Progenitor cell of endocrine pancreas (in vitro differentiated cells): ENCODE results near the gene ARL6IP6. TPM values are rescaled to one million over a fixed set of nuclear protein-coding genes. Genes with fewer than 3 reads are reported as not detected.

ENCODE experiments used
- DNase-seq: peaks from one replicate; pipeline ENCODE4 v3.0.0; 2021; ENCODE audit warnings: low spot score; ENCODE audit not compliant: unreplicated experiment
- H3K27ac Mint-ChIP-seq: 2 replicates; pipeline ENCODE4 v1.8.0; 2021; ENCODE audit warnings: mild to moderate bottlenecking, moderate library complexity, mixed read lengths
- H3K27me3 Mint-ChIP-seq: 2 replicates; pipeline ENCODE4 v1.8.0; 2021; ENCODE audit warnings: mixed read lengths
- H3K36me3 Mint-ChIP-seq: 2 replicates; pipeline ENCODE4 v1.8.0; 2022; ENCODE audit warnings: mixed read lengths; ENCODE audit not compliant: insufficient read depth
- H3K4me1 Mint-ChIP-seq: 2 replicates; pipeline ENCODE4 v1.8.0; 2021; ENCODE audit warnings: low read depth, mixed read lengths
- H3K4me3 Mint-ChIP-seq: 2 replicates; pipeline ENCODE4 v1.8.0; 2021; ENCODE audit warnings: low read depth, mild to moderate bottlenecking, moderate library complexity, mixed read lengths
- H3K9me3 Mint-ChIP-seq: 2 replicates; pipeline ENCODE4 v1.8.0; 2021; ENCODE audit warnings: low read depth, mixed read lengths
- total RNA-seq: library from RNA; stranded (reverse); gene quantifications from 2 replicates; pipeline ENCODE4 v1.2.1, GENCODE V29; 2021
- TF ChIP-seq, protein P1 (sequence below): fragments of 200-600 bp; sonication (generic); IDR thresholded peaks from one replicate; pipeline ENCODE4 v1.5.0; 2021; ENCODE audit warnings: antibody characterized with exemption, mild to moderate bottlenecking; ENCODE audit not compliant: unreplicated experiment

ARL6IP6 gene
- total RNA-seq, 1 donor from 2014 or later: 34.6 TPM

DNA sequence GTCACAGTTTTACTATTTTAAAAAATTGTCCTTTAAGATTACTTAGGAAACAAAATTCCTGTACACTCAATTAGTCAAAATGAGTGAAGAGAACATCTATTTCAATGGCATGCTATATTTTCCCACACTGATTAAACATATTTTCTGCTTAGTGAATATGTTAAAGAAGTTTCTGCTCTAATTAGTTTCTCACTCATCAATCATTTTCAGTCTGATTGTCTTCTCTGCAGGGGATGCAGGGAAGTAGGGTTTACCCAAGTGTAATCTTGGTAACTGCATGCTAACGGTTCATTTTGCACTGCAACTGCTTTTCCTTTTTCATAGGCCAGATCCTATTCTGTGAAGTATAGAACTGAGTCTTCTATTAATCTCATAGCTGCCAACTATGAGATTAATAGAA, 78.5 kb downstream of the ARL6IP6 start:
- DNase-seq: no peak
- Mint-ChIP-seq H3K27me3 (peaks cover 2% of the 10 kb centered on the region), H3K4me3 (no peak overlapping the region), H3K27ac (no peak overlapping the region), H3K36me3 (no peaks in the 10 kb centered on the region), H3K4me1 (peaks cover 6% of the 10 kb centered on the region), H3K9me3 (peaks cover 9% of the 10 kb centered on the region)
- TF ChIP-seq, protein P1, sequence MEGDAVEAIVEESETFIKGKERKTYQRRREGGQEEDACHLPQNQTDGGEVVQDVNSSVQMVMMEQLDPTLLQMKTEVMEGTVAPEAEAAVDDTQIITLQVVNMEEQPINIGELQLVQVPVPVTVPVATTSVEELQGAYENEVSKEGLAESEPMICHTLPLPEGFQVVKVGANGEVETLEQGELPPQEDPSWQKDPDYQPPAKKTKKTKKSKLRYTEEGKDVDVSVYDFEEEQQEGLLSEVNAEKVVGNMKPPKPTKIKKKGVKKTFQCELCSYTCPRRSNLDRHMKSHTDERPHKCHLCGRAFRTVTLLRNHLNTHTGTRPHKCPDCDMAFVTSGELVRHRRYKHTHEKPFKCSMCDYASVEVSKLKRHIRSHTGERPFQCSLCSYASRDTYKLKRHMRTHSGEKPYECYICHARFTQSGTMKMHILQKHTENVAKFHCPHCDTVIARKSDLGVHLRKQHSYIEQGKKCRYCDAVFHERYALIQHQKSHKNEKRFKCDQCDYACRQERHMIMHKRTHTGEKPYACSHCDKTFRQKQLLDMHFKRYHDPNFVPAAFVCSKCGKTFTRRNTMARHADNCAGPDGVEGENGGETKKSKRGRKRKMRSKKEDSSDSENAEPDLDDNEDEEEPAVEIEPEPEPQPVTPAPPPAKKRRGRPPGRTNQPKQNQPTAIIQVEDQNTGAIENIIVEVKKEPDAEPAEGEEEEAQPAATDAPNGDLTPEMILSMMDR: no peak

DNA sequence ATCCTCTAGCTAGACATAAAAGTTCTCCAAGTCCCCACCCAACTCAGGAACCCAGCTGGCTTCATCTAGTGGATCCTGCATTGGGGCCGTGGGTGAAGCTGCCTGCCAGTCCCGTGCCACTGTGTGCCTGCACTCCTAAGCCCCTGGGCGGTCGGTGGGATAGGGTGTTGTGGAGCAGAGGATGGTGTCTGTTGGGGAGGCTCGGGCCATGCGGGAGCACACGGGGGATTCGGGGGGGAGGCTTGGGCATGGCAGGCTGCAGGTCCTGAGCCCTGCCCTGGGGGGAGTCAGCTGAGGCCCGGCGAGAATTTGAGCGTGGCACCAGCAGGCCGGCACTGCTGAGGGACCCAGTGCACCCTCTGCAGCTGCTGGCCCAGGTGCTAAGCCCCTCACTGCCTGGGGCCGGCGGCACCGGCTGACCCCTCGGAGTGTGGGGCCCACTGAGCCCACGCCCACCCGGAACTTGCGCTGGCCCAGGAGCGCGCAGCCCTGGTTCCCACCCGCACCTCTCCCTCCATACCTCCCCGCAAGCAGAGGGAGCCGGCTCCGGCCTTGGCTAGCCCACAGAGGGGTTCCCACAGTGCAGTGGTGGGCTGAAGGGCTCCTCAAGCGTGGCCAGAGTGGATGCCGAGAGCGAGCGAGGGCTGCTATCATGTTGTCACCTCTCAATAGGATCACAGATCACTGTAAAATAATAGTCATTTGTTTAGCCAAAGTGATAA, 86.4 kb downstream of the ARL6IP6 start:
- TF ChIP-seq, protein P1: no peak
- no peak for DNase-seq
- H3K9me3 Mint-ChIP-seq: peaks cover 7% of the 10 kb centered on the region
- H3K27ac Mint-ChIP-seq: no peak overlapping the region
- no peak overlapping the region for H3K4me3 Mint-ChIP-seq
- peaks cover 6% of the 10 kb centered on the region for H3K4me1 Mint-ChIP-seq
- H3K36me3 Mint-ChIP-seq: no peaks in the 10 kb centered on the region
- no peaks in the 10 kb centered on the region for H3K27me3 Mint-ChIP-seq

DNA sequence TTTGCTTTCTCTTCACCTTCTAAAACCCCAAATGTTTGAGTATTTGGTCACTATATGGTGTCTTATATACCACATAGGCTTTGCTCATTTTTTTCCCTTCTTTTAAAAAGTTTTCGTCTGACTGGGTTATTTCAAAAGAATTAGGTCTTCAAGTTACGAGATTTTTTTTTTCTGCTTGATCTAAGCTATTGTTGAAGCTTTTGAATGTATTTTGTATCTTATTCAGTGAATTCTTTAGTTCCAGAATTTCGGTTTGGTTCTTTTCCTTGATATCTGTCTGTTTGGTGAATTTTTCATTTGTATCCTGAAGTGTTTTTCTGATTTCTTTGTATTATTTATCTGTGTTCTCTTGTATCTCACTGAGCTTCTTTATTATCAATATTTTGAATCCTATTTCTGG, 93.5 kb downstream of the ARL6IP6 start:
- peaks cover 13% of the 10 kb centered on the region for H3K9me3 Mint-ChIP-seq

More for the DNA sequence above, 93.5 kb downstream of the ARL6IP6 start:
- H3K4me1 Mint-ChIP-seq: peaks cover 6% of the 10 kb centered on the region
- H3K27ac Mint-ChIP-seq: no peak overlapping the region
- H3K36me3 Mint-ChIP-seq: peaks cover 2% of the 10 kb centered on the region
- H3K27me3 Mint-ChIP-seq: no peaks in the 10 kb centered on the region
- H3K4me3 Mint-ChIP-seq: no peak overlapping the region
- DNase-seq: no peak
- TF ChIP-seq, protein P1: no peak

Other genes with a start within 250 kb of the ARL6IP6 start
- gene PRPF40A, start 1.2 kb upstream of the ARL6IP6 start, total RNA-seq: 132 and 142 TPM in 2 replicates